ENCODE measurements around the gene WDR19.

Gene WDR19

GRCh38 chr4:39205476-39205875 is 23.1 kb downstream of the WDR19 start:
- H3K27me3 Mint-ChIP-seq (ENCODE audit: low read depth) = no peaks in the 10 kb centered on the region
- no peak overlapping the region for H3K27ac Mint-ChIP-seq
- no peak overlapping the region for H3K4me3 Mint-ChIP-seq
- peaks cover 17% of the 10 kb centered on the region for H3K9me3 Mint-ChIP-seq
- no peak for TF ChIP-seq CTCF (IDR thresholded peaks at IDR 0.05; ENCODE audit: unreplicated experiment in 3 of 3)
- H3K4me1 Mint-ChIP-seq = no peaks in the 10 kb centered on the region
- peaks cover 74% of the 10 kb centered on the region for H3K36me3 Mint-ChIP-seq (ENCODE audit: low read depth)

GRCh38 chr4:39227906-39228305 is 45.6 kb downstream of the WDR19 start:
- Mint-ChIP-seq H3K27me3 (ENCODE audit: low read depth) (no peaks in the 10 kb centered on the region), H3K36me3 (ENCODE audit: low read depth) (peaks cover 16% of the 10 kb centered on the region), H3K27ac (no peak overlapping the region), H3K4me3 (no peak overlapping the region), H3K9me3 (no peaks in the 10 kb centered on the region), H3K4me1 (peaks cover 3% of the 10 kb centered on the region)
- no peak for TF ChIP-seq CTCF (IDR thresholded peaks at IDR 0.05; ENCODE audit: unreplicated experiment in 3 of 3)

- no peak overlapping the region for H3K27ac Mint-ChIP-seq
- no peak for TF ChIP-seq CTCF (IDR thresholded peaks at IDR 0.05; ENCODE audit: unreplicated experiment in 3 of 3)
- no peak overlapping the region for H3K4me3 Mint-ChIP-seq
- H3K36me3 Mint-ChIP-seq (ENCODE audit: low read depth) = peaks cover 17% of the 10 kb centered on the region
- H3K27me3 Mint-ChIP-seq (ENCODE audit: low read depth) = no peaks in the 10 kb centered on the region
- H3K4me1 Mint-ChIP-seq = peaks cover 3% of the 10 kb centered on the region
- no peaks in the 10 kb centered on the region for H3K9me3 Mint-ChIP-seq
These were observed 46.0 kb downstream of the WDR19 start for GRCh38 chr4:39228377-39228776.

- Mint-ChIP-seq H3K9me3 (no peaks in the 10 kb centered on the region), H3K36me3 (ENCODE audit: low read depth) (peaks cover 24% of the 10 kb centered on the region), H3K27me3 (ENCODE audit: low read depth) (no peaks in the 10 kb centered on the region), H3K4me1 (peaks cover 3% of the 10 kb centered on the region), H3K27ac (no peak overlapping the region), H3K4me3 (no peak overlapping the region)
- no peak for TF ChIP-seq CTCF (IDR thresholded peaks at IDR 0.05; ENCODE audit: unreplicated experiment in 3 of 3)
These were observed 48.1 kb downstream of the WDR19 start for GRCh38 chr4:39230462-39230861.

- no peaks in the 10 kb centered on the region for H3K27me3 Mint-ChIP-seq (ENCODE audit: low read depth)
- peaks cover 32% of the 10 kb centered on the region for H3K36me3 Mint-ChIP-seq (ENCODE audit: low read depth)
These were observed 49.3 kb downstream of the WDR19 start for GRCh38 chr4:39231660-39232059.

More at GRCh38 chr4:39231660-39232059, 49.3 kb downstream of the WDR19 start:
- Mint-ChIP-seq H3K27ac (no peak overlapping the region), H3K4me1 (peaks cover 3% of the 10 kb centered on the region), H3K4me3 (no peak overlapping the region), H3K9me3 (no peaks in the 10 kb centered on the region)
- no peak for TF ChIP-seq CTCF (IDR thresholded peaks at IDR 0.05; ENCODE audit: unreplicated experiment in 3 of 3)

All from nephron (organoid).